ENCODE measurements around the gene EIF4H. TPM values are rescaled to one million over a fixed set of nuclear protein-coding genes. Genes with fewer than 3 reads are reported as not detected.

Gene EIF4H
- total and polyA plus RNA-seq, 2 of the 8 experiments (the other 6 are each of a cell fraction or from before 2014, with no cell fraction given), result 323 to 382 TPM

- H2BK15ac ChIP-seq (ENCODE audit: low read length), result no peak overlapping the region
- no peak overlapping the region for H3K14ac ChIP-seq (ENCODE audit: insufficient read length)
- TF ChIP-seq SP2 (IDR thresholded peaks at IDR 0.05; ENCODE audit: low read length), result no peak
- no peak for TF ChIP-seq CHD1 (IDR thresholded peaks at IDR 0.05; ENCODE audit: low read depth, low read length)
- TF ChIP-seq EZH2 (IDR thresholded peaks at IDR 0.05; ENCODE audit: low read depth, low read length, severe bottlenecking), result no peak
- no peak for TF ChIP-seq YY1 (IDR thresholded peaks at IDR 0.05; ENCODE audit: low read depth, low read length)
- no peaks in the 10 kb centered on the region for H3K9me3 ChIP-seq (ENCODE audit: insufficient read depth in 2 of 2, low read depth in 1 of 2, low read length in 1 of 2)
- no peak overlapping the region for H3K18ac ChIP-seq (ENCODE audit: extremely low read depth, low read length)
- H3K56ac ChIP-seq (replicated peaks; ENCODE audit: insufficient read length, low read depth, low read length), result no peak overlapping the region
- H3K9ac ChIP-seq (replicated peaks in 1 of 4; ENCODE audit: extremely low read depth in 1 of 4, low read depth in 3 of 4, low read length in 3 of 4), result no peak overlapping the region
- no peak for DNase-seq (ENCODE audit: low read depth in 1 of 2, low spot score in 2 of 2)
- H3K23me2 ChIP-seq (ENCODE audit: low read depth, low read length), result no peaks in the 10 kb centered on the region
- no peak overlapping the region for H2AFZ ChIP-seq (ENCODE audit: low read length)
- no peak overlapping the region for H3K27ac ChIP-seq (ENCODE audit: low read depth, low read length)
- H4K8ac ChIP-seq (ENCODE audit: extremely low read depth, insufficient read depth, low read length), result no peak overlapping the region
- H4K20me1 ChIP-seq (replicated peaks in 1 of 2; ENCODE audit: control insufficient read depth in 1 of 2, insufficient read depth in 2 of 2, low read length in 2 of 2), result no peaks in the 10 kb centered on the region
- no peaks in the 10 kb centered on the region for H3K79me2 ChIP-seq (ENCODE audit: control insufficient read depth in 1 of 2, insufficient read depth in 2 of 2, low read length in 2 of 2)
- no peak overlapping the region for H4K91ac ChIP-seq (replicated peaks; ENCODE audit: insufficient read length, low read length)
- ChIA-PET CTCF (ENCODE audit: partially characterized antibody) (interaction anchor here (0.5 to 2.5 kb wide), 7 partner anchors 10 to 777 kb away, joined by 3 to 15 read pairs (median 3); no protein-coding TSS in a partner anchor), POLR2A (ENCODE audit: partially characterized antibody) (interaction anchor here (1.3 to 1.7 kb wide), 3 partner anchors 13 to 42 kb away, joined by 3 to 4 read pairs (median 3); no protein-coding TSS in a partner anchor)
- no peak for FAIRE-seq
- no peak overlapping the region for H2BK12ac ChIP-seq (ENCODE audit: low read depth, low read length)
- no peak overlapping the region for H3K4me3 ChIP-seq (ENCODE audit: extremely low read depth in 1 of 4, insufficient read depth in 2 of 4, low read depth in 3 of 4, low read length in 4 of 4)
- no peak overlapping the region for H2AK5ac ChIP-seq (ENCODE audit: low read depth, low read length)
- no peak overlapping the region for H2BK120ac ChIP-seq (replicated peaks; ENCODE audit: low read depth, low read length)
- no peak overlapping the region for H3K4me2 ChIP-seq (ENCODE audit: insufficient read depth in 1 of 2, low read depth in 2 of 2, low read length in 2 of 2)
- no peak overlapping the region for H2BK20ac ChIP-seq (ENCODE audit: low read length)
- no peaks in the 10 kb centered on the region for H3K27me3 ChIP-seq (replicated peaks in 1 of 4; ENCODE audit: control insufficient read depth in 3 of 4, extremely low read depth in 1 of 4, insufficient read depth in 3 of 4, low read length in 3 of 4)
- no peak overlapping the region for H4K5ac ChIP-seq (ENCODE audit: insufficient read length, low read depth, low read length)
- no peaks in the 10 kb centered on the region for H3K79me1 ChIP-seq (ENCODE audit: low read depth, low read length)
- H2BK5ac ChIP-seq (ENCODE audit: low read depth, low read length), result no peak overlapping the region
- no peak overlapping the region for H3K23ac ChIP-seq (ENCODE audit: insufficient read length)
- WGBS, 2 experiments (ENCODE audit: extremely low coverage in 1 of 2, insufficient coverage in 1 of 2, insufficient read length in 1 of 2, insufficient replicate concordance in 2 of 2, low coverage in 1 of 2, low lambda C conversion rate in 2 of 2, missing lambda C conversion rate in 1 of 2), result 86% methylated on average over 8 of the region's 8 CpGs; no CpG with 5 or more reads in 1 of the 2 experiments
- H3K4me1 ChIP-seq (replicated peaks in 1 of 4; ENCODE audit: control insufficient read depth in 3 of 4, insufficient read depth in 4 of 4, low read length in 3 of 4), result peaks cover 0 to 2% (median 0%) of the 10 kb centered on the region in 4 experiments; a peak in 4 of 7 replicates
- H3K4ac ChIP-seq (replicated peaks; ENCODE audit: insufficient read length, low read depth, low read length), result no peak overlapping the region
- H3K36me3 ChIP-seq (ENCODE audit: control insufficient read depth in 2 of 4, insufficient read depth in 4 of 4, low read length in 3 of 4), result no peaks in the 10 kb centered on the region
These were observed 42.2 kb downstream of the EIF4H start for GRCh38 chr7:74216361-74216761.

Data from H1 (cell line).